ENCODE results near the gene PCYOX1L. TPM values are rescaled to one million over a fixed set of nuclear protein-coding genes. Genes with fewer than 3 reads are reported as not detected.
A peak's percentile ranks its signal among the peaks of the same experiment; 100 is the strongest.

PCYOX1L gene
- total and polyA plus RNA-seq, 9 of the 15 experiments (the other 6 are each of a cell fraction or from before 2014, with no cell fraction given) = 2.3 to 17.9 (median 6.0) TPM

DNA sequence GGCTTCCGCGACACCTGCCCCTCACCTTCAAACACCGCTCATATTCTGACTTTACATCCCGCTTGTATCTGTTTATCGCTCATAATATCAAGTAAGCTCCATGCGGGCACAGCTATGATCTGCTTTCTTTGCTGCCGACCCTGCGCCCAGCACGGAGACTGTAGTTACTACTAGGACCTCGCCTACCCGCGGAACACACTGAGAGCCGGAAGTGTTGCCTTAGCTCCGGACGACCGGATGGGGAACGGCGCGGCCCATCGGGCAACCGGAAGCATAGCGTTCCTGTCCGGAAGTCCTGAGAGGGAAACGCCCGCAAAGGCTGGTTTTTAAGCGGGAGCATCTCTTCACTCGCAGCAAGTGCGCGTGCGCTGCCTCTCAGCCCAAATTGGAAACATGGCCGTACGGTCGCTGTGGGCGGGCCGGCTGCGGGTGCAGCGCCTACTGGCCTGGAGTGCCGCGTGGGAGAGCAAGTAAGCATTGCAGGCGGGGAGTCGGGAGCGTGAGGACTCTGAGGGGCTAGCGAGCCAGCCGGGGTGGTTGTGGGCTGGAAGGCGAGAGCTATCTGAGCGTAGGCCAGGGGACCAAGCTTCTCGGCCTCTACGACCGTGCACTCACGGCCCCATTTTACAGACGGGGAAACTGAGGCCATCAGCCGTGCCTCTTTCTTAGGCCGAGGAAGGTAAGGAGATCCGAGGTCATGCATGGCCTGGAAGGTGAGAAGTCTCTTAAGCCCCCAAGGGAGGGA is 12.5 kb upstream of the PCYOX1L start, which contains the start of gene GRPEL2 (continued):
- TF ChIP-seq, protein P1, sequence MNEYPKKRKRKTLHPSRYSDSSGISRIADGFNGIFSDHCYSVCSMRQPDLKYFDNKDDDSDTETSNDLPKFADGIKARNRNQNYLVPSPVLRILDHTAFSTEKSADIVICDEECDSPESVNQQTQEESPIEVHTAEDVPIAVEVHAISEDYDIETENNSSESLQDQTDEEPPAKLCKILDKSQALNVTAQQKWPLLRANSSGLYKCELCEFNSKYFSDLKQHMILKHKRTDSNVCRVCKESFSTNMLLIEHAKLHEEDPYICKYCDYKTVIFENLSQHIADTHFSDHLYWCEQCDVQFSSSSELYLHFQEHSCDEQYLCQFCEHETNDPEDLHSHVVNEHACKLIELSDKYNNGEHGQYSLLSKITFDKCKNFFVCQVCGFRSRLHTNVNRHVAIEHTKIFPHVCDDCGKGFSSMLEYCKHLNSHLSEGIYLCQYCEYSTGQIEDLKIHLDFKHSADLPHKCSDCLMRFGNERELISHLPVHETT (CRISPR knock-in tag; conservative IDR thresholded peaks at IDR 0.05 in 1 of 2, IDR thresholded peaks at IDR 0.05 in 1 of 2) = peak in 1 of 2 experiments; percentile 75; a peak in 2 of 4 replicates
- no peak for TF ChIP-seq FUS (optimal IDR thresholded peaks at IDR 0.05; ENCODE audit: low read depth, low read length)
- no peak for TF ChIP-seq RUNX1 (IDR thresholded peaks at IDR 0.05; ENCODE audit: low read depth)
- TF ChIP-seq NCOA6 (IDR thresholded peaks at IDR 0.05) = no peak
- TF ChIP-seq MED1 (CRISPR knock-in tag; IDR thresholded peaks at IDR 0.05; ENCODE audit: borderline replicate concordance) = no peak
- TF ChIP-seq, protein P2, sequence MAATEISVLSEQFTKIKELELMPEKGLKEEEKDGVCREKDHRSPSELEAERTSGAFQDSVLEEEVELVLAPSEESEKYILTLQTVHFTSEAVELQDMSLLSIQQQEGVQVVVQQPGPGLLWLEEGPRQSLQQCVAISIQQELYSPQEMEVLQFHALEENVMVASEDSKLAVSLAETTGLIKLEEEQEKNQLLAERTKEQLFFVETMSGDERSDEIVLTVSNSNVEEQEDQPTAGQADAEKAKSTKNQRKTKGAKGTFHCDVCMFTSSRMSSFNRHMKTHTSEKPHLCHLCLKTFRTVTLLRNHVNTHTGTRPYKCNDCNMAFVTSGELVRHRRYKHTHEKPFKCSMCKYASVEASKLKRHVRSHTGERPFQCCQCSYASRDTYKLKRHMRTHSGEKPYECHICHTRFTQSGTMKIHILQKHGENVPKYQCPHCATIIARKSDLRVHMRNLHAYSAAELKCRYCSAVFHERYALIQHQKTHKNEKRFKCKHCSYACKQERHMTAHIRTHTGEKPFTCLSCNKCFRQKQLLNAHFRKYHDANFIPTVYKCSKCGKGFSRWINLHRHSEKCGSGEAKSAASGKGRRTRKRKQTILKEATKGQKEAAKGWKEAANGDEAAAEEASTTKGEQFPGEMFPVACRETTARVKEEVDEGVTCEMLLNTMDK (IDR thresholded peaks at IDR 0.05; ENCODE audit: borderline replicate concordance, insufficient read depth, low read depth, low read length, poor library complexity, severe bottlenecking) = no peak
- no peak for TF ChIP-seq MAFF (IDR thresholded peaks at IDR 0.05; ENCODE audit: low read length)
- TF ChIP-seq, protein P3, sequence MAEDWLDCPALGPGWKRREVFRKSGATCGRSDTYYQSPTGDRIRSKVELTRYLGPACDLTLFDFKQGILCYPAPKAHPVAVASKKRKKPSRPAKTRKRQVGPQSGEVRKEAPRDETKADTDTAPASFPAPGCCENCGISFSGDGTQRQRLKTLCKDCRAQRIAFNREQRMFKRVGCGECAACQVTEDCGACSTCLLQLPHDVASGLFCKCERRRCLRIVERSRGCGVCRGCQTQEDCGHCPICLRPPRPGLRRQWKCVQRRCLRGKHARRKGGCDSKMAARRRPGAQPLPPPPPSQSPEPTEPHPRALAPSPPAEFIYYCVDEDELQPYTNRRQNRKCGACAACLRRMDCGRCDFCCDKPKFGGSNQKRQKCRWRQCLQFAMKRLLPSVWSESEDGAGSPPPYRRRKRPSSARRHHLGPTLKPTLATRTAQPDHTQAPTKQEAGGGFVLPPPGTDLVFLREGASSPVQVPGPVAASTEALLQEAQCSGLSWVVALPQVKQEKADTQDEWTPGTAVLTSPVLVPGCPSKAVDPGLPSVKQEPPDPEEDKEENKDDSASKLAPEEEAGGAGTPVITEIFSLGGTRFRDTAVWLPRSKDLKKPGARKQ (CRISPR knock-in tag; IDR thresholded peaks at IDR 0.05) = no peak
- TF ChIP-seq RFX1 (IDR thresholded peaks at IDR 0.05) = peak; percentile 77
- TF ChIP-seq GATA2 (CRISPR knock-in tag; IDR thresholded peaks at IDR 0.05) = no peak
- TF ChIP-seq ZSCAN29 (IDR thresholded peaks at IDR 0.05) = no peak
- peak; percentile 96 to 98 for TF ChIP-seq FOXK2 (conservative IDR thresholded peaks at IDR 0.05 in 1 of 2, IDR thresholded peaks at IDR 0.05 in 1 of 2; ENCODE audit: low read depth in 2 of 2)
- TF ChIP-seq, protein P4, sequence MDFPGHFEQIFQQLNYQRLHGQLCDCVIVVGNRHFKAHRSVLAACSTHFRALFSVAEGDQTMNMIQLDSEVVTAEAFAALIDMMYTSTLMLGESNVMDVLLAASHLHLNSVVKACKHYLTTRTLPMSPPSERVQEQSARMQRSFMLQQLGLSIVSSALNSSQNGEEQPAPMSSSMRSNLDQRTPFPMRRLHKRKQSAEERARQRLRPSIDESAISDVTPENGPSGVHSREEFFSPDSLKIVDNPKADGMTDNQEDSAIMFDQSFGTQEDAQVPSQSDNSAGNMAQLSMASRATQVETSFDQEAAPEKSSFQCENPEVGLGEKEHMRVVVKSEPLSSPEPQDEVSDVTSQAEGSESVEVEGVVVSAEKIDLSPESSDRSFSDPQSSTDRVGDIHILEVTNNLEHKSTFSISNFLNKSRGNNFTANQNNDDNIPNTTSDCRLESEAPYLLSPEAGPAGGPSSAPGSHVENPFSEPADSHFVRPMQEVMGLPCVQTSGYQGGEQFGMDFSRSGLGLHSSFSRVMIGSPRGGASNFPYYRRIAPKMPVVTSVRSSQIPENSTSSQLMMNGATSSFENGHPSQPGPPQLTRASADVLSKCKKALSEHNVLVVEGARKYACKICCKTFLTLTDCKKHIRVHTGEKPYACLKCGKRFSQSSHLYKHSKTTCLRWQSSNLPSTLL (IDR thresholded peaks at IDR 0.05) = no peak
- TF ChIP-seq ZNF143 (CRISPR knock-in tag; IDR thresholded peaks at IDR 0.05) = 0 out of 2 replicates have a peak, but pooled peaks have one; percentile 15
- no peak for TF ChIP-seq MCM5 (IDR thresholded peaks at IDR 0.05; ENCODE audit: low read depth)
- TF ChIP-seq, protein P5, sequence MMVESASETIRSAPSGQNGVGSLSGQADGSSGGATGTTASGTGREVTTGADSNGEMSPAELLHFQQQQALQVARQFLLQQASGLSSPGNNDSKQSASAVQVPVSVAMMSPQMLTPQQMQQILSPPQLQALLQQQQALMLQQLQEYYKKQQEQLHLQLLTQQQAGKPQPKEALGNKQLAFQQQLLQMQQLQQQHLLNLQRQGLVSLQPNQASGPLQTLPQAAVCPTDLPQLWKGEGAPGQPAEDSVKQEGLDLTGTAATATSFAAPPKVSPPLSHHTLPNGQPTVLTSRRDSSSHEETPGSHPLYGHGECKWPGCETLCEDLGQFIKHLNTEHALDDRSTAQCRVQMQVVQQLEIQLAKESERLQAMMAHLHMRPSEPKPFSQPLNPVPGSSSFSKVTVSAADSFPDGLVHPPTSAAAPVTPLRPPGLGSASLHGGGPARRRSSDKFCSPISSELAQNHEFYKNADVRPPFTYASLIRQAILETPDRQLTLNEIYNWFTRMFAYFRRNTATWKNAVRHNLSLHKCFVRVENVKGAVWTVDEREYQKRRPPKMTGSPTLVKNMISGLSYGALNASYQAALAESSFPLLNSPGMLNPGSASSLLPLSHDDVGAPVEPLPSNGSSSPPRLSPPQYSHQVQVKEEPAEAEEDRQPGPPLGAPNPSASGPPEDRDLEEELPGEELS (CRISPR knock-in tag; IDR thresholded peaks at IDR 0.05; ENCODE audit: borderline replicate concordance) = no peak; the same call in 1 of the 2 replicates
- peak; percentile 91 for TF ChIP-seq ELF2 (CRISPR knock-in tag; IDR thresholded peaks at IDR 0.05)
- TF ChIP-seq POLR2H (tag; IDR thresholded peaks at IDR 0.05; ENCODE audit: low read depth) = peak; percentile 88

All from K562 (cell line).